Measurements from ENCODE around the gene UCMA. TPM values are rescaled to one million over a fixed set of nuclear protein-coding genes. Genes with fewer than 3 reads are reported as not detected.
"Not testable (repeated sequence)": the region's sequence is repeated elsewhere in the genome, so short reads cannot be mapped to it uniquely, and the experiment has no call there.

The UCMA gene
- total RNA-seq, 1 experiment from 2014 or later, result 1.0 TPM

DNA sequence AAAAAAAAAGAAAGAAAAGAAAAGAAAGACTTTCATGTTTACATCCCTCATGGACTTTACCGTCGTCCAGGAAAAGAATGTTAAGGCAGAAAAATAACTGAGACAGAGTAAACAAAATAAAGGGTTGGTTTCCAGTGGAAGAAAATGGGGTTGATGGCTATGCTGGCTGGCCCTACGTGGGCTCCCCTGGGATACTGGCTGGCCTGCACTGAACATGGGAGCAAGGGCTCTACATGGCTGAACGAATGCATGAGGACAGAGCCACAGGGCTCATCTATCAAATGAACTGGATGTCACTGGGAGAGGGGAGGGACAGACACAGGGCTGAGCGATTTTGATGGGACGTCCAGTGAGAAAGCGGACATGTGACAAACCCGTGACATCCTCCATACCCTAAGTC, 2.5 kb upstream of the UCMA start (continued):
- TF ChIP-seq, protein P1, sequence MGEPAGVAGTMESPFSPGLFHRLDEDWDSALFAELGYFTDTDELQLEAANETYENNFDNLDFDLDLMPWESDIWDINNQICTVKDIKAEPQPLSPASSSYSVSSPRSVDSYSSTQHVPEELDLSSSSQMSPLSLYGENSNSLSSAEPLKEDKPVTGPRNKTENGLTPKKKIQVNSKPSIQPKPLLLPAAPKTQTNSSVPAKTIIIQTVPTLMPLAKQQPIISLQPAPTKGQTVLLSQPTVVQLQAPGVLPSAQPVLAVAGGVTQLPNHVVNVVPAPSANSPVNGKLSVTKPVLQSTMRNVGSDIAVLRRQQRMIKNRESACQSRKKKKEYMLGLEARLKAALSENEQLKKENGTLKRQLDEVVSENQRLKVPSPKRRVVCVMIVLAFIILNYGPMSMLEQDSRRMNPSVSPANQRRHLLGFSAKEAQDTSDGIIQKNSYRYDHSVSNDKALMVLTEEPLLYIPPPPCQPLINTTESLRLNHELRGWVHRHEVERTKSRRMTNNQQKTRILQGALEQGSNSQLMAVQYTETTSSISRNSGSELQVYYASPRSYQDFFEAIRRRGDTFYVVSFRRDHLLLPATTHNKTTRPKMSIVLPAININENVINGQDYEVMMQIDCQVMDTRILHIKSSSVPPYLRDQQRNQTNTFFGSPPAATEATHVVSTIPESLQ (CRISPR knock-in tag; IDR thresholded peaks at IDR 0.05), result no peak

DNA sequence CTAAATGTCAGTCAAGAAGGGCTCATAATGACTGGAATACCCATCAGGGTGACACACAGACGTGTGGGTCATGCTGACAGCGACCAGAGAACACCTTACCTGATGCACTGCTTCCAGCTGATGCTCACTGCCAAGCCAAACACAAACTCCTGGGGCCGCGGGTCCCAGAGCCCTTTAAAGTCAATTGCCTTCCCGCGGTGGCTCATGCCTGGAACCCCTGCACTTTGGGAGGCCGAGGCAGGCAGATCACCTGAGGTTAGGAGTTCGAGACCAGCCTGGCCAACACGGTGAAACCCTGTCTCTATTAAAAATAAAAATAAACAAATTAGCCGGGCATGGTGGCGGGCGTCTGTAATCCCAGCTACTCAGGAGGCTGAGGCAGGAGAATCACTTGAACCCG, 562 bp upstream of the UCMA start:
- ATAC-seq; H3K27me3 Mint-ChIP-seq (ENCODE audit: low read depth); H3K4me3 Mint-ChIP-seq; H3K36me3 Mint-ChIP-seq; DNase-seq (ENCODE audit: low spot score); H3K9me3 Mint-ChIP-seq; H3K27ac Mint-ChIP-seq: not testable (repeated sequence)
- peaks cover 30% of the 10 kb centered on the region for H3K4me1 Mint-ChIP-seq
- ChIA-PET CTCF (interaction anchor here (0.7 kb wide), 1 partner anchor 302 kb away, joined by 3 read pairs; no protein-coding TSS in a partner anchor), POLR2A (interaction anchor here (0.5 kb wide), 1 partner anchor 62 kb away, joined by 4 read pairs; no protein-coding TSS in a partner anchor)

DNA sequence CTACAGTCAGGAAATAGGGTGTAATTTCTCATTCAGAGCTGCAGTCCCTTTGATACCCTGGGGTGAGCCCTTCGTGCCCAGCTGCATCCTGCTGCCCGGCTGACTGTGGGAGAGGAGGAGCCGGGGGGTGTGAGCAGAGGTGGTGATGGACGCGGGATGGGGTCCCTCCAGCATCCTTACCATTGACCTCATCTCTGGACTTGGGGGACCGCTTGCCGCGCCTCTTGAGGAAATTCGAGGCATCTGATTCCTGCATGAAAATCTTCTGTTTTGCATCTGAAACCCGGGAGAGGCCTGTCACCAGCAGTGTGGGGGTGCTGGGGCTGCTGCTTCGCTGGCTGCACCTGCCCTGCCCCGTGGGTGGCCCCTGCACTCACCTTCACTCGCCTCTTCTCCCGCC, 816 bp downstream of the UCMA start:
- no peak overlapping the region for H3K4me3 Mint-ChIP-seq
- H3K27me3 Mint-ChIP-seq (ENCODE audit: low read depth), result no peaks in the 10 kb centered on the region
- no peak overlapping the region for H3K27ac Mint-ChIP-seq
- POLR2A ChIA-PET, result no interaction called here
- ATAC-seq, result no peak
- CTCF ChIA-PET, result interaction anchor here (1.2 kb wide), 1 partner anchor 69 kb away, joined by 4 read pairs; no protein-coding TSS in a partner anchor
- no peaks in the 10 kb centered on the region for H3K9me3 Mint-ChIP-seq
- DNase-seq (ENCODE audit: low spot score), result no peak
- H3K4me1 Mint-ChIP-seq, result peaks cover 34% of the 10 kb centered on the region
- TF ChIP-seq EMX1 (CRISPR knock-in tag; IDR thresholded peaks at IDR 0.05) (no peak), ETV6 (CRISPR knock-in tag; IDR thresholded peaks at IDR 0.05) (no peak), ESRRA (CRISPR knock-in tag; IDR thresholded peaks at IDR 0.05; ENCODE audit: borderline replicate concordance) (no peak), ATF1 (CRISPR knock-in tag; IDR thresholded peaks at IDR 0.05) (no peak), NR1H2 (CRISPR knock-in tag; IDR thresholded peaks at IDR 0.05) (no peak), ZNF423 (CRISPR knock-in tag; IDR thresholded peaks at IDR 0.05) (no peak)
- TF ChIP-seq, protein P2, sequence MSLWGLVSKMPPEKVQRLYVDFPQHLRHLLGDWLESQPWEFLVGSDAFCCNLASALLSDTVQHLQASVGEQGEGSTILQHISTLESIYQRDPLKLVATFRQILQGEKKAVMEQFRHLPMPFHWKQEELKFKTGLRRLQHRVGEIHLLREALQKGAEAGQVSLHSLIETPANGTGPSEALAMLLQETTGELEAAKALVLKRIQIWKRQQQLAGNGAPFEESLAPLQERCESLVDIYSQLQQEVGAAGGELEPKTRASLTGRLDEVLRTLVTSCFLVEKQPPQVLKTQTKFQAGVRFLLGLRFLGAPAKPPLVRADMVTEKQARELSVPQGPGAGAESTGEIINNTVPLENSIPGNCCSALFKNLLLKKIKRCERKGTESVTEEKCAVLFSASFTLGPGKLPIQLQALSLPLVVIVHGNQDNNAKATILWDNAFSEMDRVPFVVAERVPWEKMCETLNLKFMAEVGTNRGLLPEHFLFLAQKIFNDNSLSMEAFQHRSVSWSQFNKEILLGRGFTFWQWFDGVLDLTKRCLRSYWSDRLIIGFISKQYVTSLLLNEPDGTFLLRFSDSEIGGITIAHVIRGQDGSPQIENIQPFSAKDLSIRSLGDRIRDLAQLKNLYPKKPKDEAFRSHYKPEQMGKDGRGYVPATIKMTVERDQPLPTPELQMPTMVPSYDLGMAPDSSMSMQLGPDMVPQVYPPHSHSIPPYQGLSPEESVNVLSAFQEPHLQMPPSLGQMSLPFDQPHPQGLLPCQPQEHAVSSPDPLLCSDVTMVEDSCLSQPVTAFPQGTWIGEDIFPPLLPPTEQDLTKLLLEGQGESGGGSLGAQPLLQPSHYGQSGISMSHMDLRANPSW (CRISPR knock-in tag; conservative IDR thresholded peaks at IDR 0.05; ENCODE audit: low read depth), result no peak
- TF ChIP-seq, protein P3, sequence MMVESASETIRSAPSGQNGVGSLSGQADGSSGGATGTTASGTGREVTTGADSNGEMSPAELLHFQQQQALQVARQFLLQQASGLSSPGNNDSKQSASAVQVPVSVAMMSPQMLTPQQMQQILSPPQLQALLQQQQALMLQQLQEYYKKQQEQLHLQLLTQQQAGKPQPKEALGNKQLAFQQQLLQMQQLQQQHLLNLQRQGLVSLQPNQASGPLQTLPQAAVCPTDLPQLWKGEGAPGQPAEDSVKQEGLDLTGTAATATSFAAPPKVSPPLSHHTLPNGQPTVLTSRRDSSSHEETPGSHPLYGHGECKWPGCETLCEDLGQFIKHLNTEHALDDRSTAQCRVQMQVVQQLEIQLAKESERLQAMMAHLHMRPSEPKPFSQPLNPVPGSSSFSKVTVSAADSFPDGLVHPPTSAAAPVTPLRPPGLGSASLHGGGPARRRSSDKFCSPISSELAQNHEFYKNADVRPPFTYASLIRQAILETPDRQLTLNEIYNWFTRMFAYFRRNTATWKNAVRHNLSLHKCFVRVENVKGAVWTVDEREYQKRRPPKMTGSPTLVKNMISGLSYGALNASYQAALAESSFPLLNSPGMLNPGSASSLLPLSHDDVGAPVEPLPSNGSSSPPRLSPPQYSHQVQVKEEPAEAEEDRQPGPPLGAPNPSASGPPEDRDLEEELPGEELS (CRISPR knock-in tag; IDR thresholded peaks at IDR 0.05), result no peak
- TF ChIP-seq, protein P4, sequence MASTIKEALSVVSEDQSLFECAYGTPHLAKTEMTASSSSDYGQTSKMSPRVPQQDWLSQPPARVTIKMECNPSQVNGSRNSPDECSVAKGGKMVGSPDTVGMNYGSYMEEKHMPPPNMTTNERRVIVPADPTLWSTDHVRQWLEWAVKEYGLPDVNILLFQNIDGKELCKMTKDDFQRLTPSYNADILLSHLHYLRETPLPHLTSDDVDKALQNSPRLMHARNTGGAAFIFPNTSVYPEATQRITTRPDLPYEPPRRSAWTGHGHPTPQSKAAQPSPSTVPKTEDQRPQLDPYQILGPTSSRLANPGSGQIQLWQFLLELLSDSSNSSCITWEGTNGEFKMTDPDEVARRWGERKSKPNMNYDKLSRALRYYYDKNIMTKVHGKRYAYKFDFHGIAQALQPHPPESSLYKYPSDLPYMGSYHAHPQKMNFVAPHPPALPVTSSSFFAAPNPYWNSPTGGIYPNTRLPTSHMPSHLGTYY (CRISPR knock-in tag; IDR thresholded peaks at IDR 0.05), result no peak
- H3K36me3 Mint-ChIP-seq, result no peaks in the 10 kb centered on the region

DNA sequence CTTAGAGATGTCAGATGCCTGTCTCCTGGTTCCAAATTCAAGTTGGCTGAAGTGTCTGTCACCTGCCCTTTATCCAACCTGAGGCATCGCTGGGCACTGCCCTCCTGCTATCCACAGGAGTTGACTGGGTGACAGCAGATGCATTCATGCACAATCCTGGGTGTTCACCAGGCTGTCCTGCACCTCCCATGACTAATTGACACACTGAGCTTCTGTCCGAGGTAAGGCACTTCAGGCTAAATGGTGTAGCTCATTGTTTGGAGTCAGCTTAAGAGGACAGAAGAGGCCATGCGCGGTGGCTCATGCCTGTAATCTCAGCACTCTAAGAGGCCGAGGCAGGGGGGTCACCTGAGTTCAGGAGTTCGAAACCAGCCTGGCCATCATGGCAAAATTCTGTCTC, 2.4 kb downstream of the UCMA start:
- TF ChIP-seq, protein P5, sequence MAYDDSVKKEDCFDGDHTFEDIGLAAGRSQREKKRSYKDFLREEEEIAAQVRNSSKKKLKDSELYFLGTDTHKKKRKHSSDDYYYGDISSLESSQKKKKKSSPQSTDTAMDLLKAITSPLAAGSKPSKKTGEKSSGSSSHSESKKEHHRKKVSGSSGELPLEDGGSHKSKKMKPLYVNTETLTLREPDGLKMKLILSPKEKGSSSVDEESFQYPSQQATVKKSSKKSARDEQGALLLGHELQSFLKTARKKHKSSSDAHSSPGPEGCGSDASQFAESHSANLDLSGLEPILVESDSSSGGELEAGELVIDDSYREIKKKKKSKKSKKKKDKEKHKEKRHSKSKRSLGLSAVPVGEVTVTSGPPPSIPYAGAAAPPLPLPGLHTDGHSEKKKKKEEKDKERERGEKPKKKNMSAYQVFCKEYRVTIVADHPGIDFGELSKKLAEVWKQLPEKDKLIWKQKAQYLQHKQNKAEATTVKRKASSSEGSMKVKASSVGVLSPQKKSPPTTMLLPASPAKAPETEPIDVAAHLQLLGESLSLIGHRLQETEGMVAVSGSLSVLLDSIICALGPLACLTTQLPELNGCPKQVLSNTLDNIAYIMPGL (CRISPR knock-in tag; IDR thresholded peaks at IDR 0.05), result no peak
- TF ChIP-seq CREB1 (CRISPR knock-in tag; IDR thresholded peaks at IDR 0.05) (no peak), TEAD4 (CRISPR knock-in tag; IDR thresholded peaks at IDR 0.05) (no peak), FOXJ3 (CRISPR knock-in tag; IDR thresholded peaks at IDR 0.05; ENCODE audit: borderline replicate concordance) (no peak), ZNF121 (CRISPR knock-in tag; IDR thresholded peaks at IDR 0.05) (no peak)
- TF ChIP-seq, protein P6, sequence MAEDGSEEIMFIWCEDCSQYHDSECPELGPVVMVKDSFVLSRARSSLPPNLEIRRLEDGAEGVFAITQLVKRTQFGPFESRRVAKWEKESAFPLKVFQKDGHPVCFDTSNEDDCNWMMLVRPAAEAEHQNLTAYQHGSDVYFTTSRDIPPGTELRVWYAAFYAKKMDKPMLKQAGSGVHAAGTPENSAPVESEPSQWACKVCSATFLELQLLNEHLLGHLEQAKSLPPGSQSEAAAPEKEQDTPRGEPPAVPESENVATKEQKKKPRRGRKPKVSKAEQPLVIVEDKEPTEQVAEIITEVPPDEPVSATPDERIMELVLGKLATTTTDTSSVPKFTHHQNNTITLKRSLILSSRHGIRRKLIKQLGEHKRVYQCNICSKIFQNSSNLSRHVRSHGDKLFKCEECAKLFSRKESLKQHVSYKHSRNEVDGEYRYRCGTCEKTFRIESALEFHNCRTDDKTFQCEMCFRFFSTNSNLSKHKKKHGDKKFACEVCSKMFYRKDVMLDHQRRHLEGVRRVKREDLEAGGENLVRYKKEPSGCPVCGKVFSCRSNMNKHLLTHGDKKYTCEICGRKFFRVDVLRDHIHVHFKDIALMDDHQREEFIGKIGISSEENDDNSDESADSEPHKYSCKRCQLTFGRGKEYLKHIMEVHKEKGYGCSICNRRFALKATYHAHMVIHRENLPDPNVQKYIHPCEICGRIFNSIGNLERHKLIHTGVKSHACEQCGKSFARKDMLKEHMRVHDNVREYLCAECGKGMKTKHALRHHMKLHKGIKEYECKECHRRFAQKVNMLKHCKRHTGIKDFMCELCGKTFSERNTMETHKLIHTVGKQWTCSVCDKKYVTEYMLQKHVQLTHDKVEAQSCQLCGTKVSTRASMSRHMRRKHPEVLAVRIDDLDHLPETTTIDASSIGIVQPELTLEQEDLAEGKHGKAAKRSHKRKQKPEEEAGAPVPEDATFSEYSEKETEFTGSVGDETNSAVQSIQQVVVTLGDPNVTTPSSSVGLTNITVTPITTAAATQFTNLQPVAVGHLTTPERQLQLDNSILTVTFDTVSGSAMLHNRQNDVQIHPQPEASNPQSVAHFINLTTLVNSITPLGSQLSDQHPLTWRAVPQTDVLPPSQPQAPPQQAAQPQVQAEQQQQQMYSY (CRISPR knock-in tag; IDR thresholded peaks at IDR 0.05), result no peak
- no peak overlapping the region; the same call in 1 of the 2 replicates for H3K27ac Mint-ChIP-seq
- POLR2A ChIA-PET, result no interaction called here
- DNase-seq (ENCODE audit: low spot score) (no peak), ATAC-seq (no peak)
- H3K4me1 Mint-ChIP-seq, result peaks cover 34% of the 10 kb centered on the region
- no peaks in the 10 kb centered on the region for H3K36me3 Mint-ChIP-seq
- no peak overlapping the region for H3K4me3 Mint-ChIP-seq
- CTCF ChIA-PET, result interaction anchor here (0.9 kb wide), 1 partner anchor 305 kb away, joined by 4 read pairs; no protein-coding TSS in a partner anchor
- H3K9me3 Mint-ChIP-seq, result no peaks in the 10 kb centered on the region
- H3K27me3 Mint-ChIP-seq (ENCODE audit: low read depth), result no peaks in the 10 kb centered on the region
